ENCODE measurements around the gene C9orf85. TPM values are rescaled to one million over a fixed set of nuclear protein-coding genes. Genes with fewer than 3 reads are reported as not detected.

C9orf85 gene
- total RNA-seq, 2 donors from 2014 or later, result 20.1 to 21.4 TPM

GRCh38 chr9:71910650-71911060, 784 bp upstream of the C9orf85 start:
- peak; percentile 10 for DNase-seq (ENCODE audit: low spot score)
- peak overlapping the region; percentile 96 for H3K4me3 ChIP-seq
- H3K9me3 ChIP-seq, result no peaks in the 10 kb centered on the region
- WGBS, result under 1% methylated on average over 32 of the region's 56 CpGs
- no peaks in the 10 kb centered on the region for H3K27me3 ChIP-seq (replicated peaks; ENCODE audit: insufficient read depth)
- intact Hi-C loops (cut with DNase I), result loop anchor here (2.0 kb wide), 1 partner anchor 142 kb away; the partner anchor contains the start of gene CEMIP2
- no peaks in the 10 kb centered on the region for H3K36me3 ChIP-seq
- peak overlapping the region; percentile 93 to 95 for H3K27ac ChIP-seq
- H3K4me1 ChIP-seq (replicated peaks), result no peaks in the 10 kb centered on the region
- TF ChIP-seq POLR2A (IDR thresholded peaks at IDR 0.05), result no peak
- TF ChIP-seq POLR2AphosphoS5 (IDR thresholded peaks at IDR 0.05), result no peak
- no peak for TF ChIP-seq CTCF (IDR thresholded peaks at IDR 0.05)

- H3K36me3 ChIP-seq, result no peaks in the 10 kb centered on the region
- TF ChIP-seq POLR2A (IDR thresholded peaks at IDR 0.05), result no peak
- 0% methylated on average over 9 of the region's 9 CpGs for WGBS
- no peak for DNase-seq (ENCODE audit: low spot score)
- no peaks in the 10 kb centered on the region for H3K4me1 ChIP-seq (replicated peaks)
- H3K4me3 ChIP-seq, result peak overlapping the region; percentile 96
- no peaks in the 10 kb centered on the region for H3K27me3 ChIP-seq (replicated peaks; ENCODE audit: insufficient read depth)
- H3K27ac ChIP-seq, result peak overlapping the region; percentile 93 to 95
- no peaks in the 10 kb centered on the region for H3K9me3 ChIP-seq
- intact Hi-C loops (cut with DNase I), result loop anchor here (2.0 kb wide), 1 partner anchor 143 kb away; the partner anchor contains the start of gene CEMIP2
Measured at GRCh38 chr9:71911908-71912335, 483 bp downstream of the C9orf85 start.

GRCh38 chr9:71915495-71915894, 4.1 kb downstream of the C9orf85 start:
- no peaks in the 10 kb centered on the region for H3K9me3 ChIP-seq
- no peak for DNase-seq (ENCODE audit: low spot score)
- no peak overlapping the region for H3K27ac ChIP-seq
- intact Hi-C loops (cut with DNase I), result no loop called here
- no peak for TF ChIP-seq POLR2AphosphoS5 (IDR thresholded peaks at IDR 0.05)
- TF ChIP-seq CTCF (IDR thresholded peaks at IDR 0.05), result no peak
- H3K4me3 ChIP-seq, result no peak overlapping the region
- no peaks in the 10 kb centered on the region for H3K4me1 ChIP-seq (replicated peaks)
- no peaks in the 10 kb centered on the region for H3K27me3 ChIP-seq (replicated peaks; ENCODE audit: insufficient read depth)
- H3K36me3 ChIP-seq, result no peaks in the 10 kb centered on the region

GRCh38 chr9:71916834-71917534, 5.5 kb downstream of the C9orf85 start:
- no peaks in the 10 kb centered on the region for H3K27me3 ChIP-seq (replicated peaks; ENCODE audit: insufficient read depth)
- DNase-seq (ENCODE audit: low spot score), result no peak
- TF ChIP-seq POLR2AphosphoS5 (IDR thresholded peaks at IDR 0.05) (no peak), POLR2A (IDR thresholded peaks at IDR 0.05) (no peak), CTCF (IDR thresholded peaks at IDR 0.05) (no peak)
- intact Hi-C loops (cut with DNase I), result no loop called here
- no peak overlapping the region for H3K4me3 ChIP-seq
- no peaks in the 10 kb centered on the region for H3K4me1 ChIP-seq (replicated peaks)
- H3K36me3 ChIP-seq, result no peaks in the 10 kb centered on the region
- H3K9me3 ChIP-seq, result no peaks in the 10 kb centered on the region
- H3K27ac ChIP-seq, result no peak overlapping the region

- 95% methylated on average over 5 of the region's 5 CpGs for WGBS
- no peak overlapping the region for H3K4me3 ChIP-seq
- no peaks in the 10 kb centered on the region for H3K9me3 ChIP-seq
- no peak overlapping the region for H3K27ac ChIP-seq
- no peak for DNase-seq (ENCODE audit: low spot score)
- no peaks in the 10 kb centered on the region for H3K27me3 ChIP-seq (replicated peaks; ENCODE audit: insufficient read depth)
- H3K36me3 ChIP-seq, result no peaks in the 10 kb centered on the region
- intact Hi-C loops (cut with DNase I), result no loop called here
- TF ChIP-seq POLR2AphosphoS5 (IDR thresholded peaks at IDR 0.05) (no peak), POLR2A (IDR thresholded peaks at IDR 0.05) (no peak), CTCF (IDR thresholded peaks at IDR 0.05) (no peak)
- no peaks in the 10 kb centered on the region for H3K4me1 ChIP-seq (replicated peaks)
Measured at GRCh38 chr9:71918419-71918818, 7.0 kb downstream of the C9orf85 start.
